Activated T-helper 17 cell treated with anti-CD3 and anti-CD28 coated beads, Interleukin-2, amount 50 U/mL, for 72 hours (primary cell): ENCODE measurements around the gene ABTB1. TPM values are rescaled to one million over a fixed set of nuclear protein-coding genes. Genes with fewer than 3 reads are reported as not detected.

Experiments
- ATAC-seq: fragments of 150-1000 bp; cut with Tn5 transposase; replicated peaks from 2 replicates; pipeline ENCODE4 v1.10.0; 2021; ENCODE audit warnings: mild to moderate bottlenecking, moderate library complexity
- H3K27ac Mint-ChIP-seq: one replicate; pipeline ENCODE4 v1.8.0; 2022; ENCODE audit warnings: mixed read lengths
- H3K27me3 Mint-ChIP-seq: one replicate; pipeline ENCODE4 v1.8.0; 2022; ENCODE audit warnings: mixed read lengths
- H3K36me3 Mint-ChIP-seq: one replicate; pipeline ENCODE4 v1.8.0; 2022; ENCODE audit warnings: low read depth, mild to moderate bottlenecking, mixed read lengths
- H3K4me1 Mint-ChIP-seq: one replicate; pipeline ENCODE4 v1.8.0; 2022; ENCODE audit warnings: mixed read lengths
- H3K4me3 Mint-ChIP-seq: one replicate; pipeline ENCODE4 v1.8.0; 2022; ENCODE audit warnings: mild to moderate bottlenecking, mixed read lengths
- H3K9me3 Mint-ChIP-seq: one replicate; pipeline ENCODE4 v1.8.0; 2022; ENCODE audit warnings: mixed read lengths
- total RNA-seq, 2 donors: library from RNA; stranded (reverse); gene quantifications; one replicate each; pipeline ENCODE4 v1.2.3, GENCODE V29; 2022

ABTB1 gene
- total RNA-seq, 2 donors from 2014 or later: 16.1 to 23.6 TPM

- Mint-ChIP-seq H3K36me3 (no peaks in the 10 kb centered on the region), H3K27me3 (no peaks in the 10 kb centered on the region), H3K9me3 (no peaks in the 10 kb centered on the region), H3K4me3 (no peak overlapping the region), H3K4me1 (no peaks in the 10 kb centered on the region), H3K27ac (peak overlapping the region; percentile 31)
- ATAC-seq: no peak
Measured at GRCh38 chr3:127660621-127661251, 12.0 kb upstream of the ABTB1 start.

- Mint-ChIP-seq H3K27me3 (no peaks in the 10 kb centered on the region), H3K4me3 (no peak overlapping the region), H3K36me3 (no peaks in the 10 kb centered on the region), H3K27ac (no peak overlapping the region), H3K4me1 (no peaks in the 10 kb centered on the region), H3K9me3 (no peaks in the 10 kb centered on the region)
- ATAC-seq: no peak
Measured at GRCh38 chr3:127661600-127661999, 11.2 kb upstream of the ABTB1 start.

GRCh38 chr3:127662001-127662469 is 10.7 kb upstream of the ABTB1 start:
- Mint-ChIP-seq H3K36me3 (no peaks in the 10 kb centered on the region), H3K4me1 (no peaks in the 10 kb centered on the region), H3K27ac (no peak overlapping the region), H3K4me3 (no peak overlapping the region), H3K9me3 (no peaks in the 10 kb centered on the region), H3K27me3 (no peaks in the 10 kb centered on the region)
- no peak for ATAC-seq

- no peaks in the 10 kb centered on the region for H3K36me3 Mint-ChIP-seq
- H3K9me3 Mint-ChIP-seq: no peaks in the 10 kb centered on the region
- ATAC-seq: no peak
- H3K27me3 Mint-ChIP-seq: no peaks in the 10 kb centered on the region
- H3K4me1 Mint-ChIP-seq: no peaks in the 10 kb centered on the region
- no peak overlapping the region for H3K27ac Mint-ChIP-seq
- no peak overlapping the region for H3K4me3 Mint-ChIP-seq
Measured at GRCh38 chr3:127663151-127663550, 9.6 kb upstream of the ABTB1 start.

- H3K27me3 Mint-ChIP-seq: no peaks in the 10 kb centered on the region
- no peaks in the 10 kb centered on the region for H3K4me1 Mint-ChIP-seq
- ATAC-seq: no peak
- H3K27ac Mint-ChIP-seq: no peak overlapping the region
- H3K9me3 Mint-ChIP-seq: no peaks in the 10 kb centered on the region
- H3K36me3 Mint-ChIP-seq: no peaks in the 10 kb centered on the region
- H3K4me3 Mint-ChIP-seq: no peak overlapping the region
Measured at GRCh38 chr3:127665165-127665564, 7.6 kb upstream of the ABTB1 start.

- H3K4me3 Mint-ChIP-seq: no peak overlapping the region
- ATAC-seq: no peak
- H3K4me1 Mint-ChIP-seq: no peaks in the 10 kb centered on the region
- no peaks in the 10 kb centered on the region for H3K9me3 Mint-ChIP-seq
- no peak overlapping the region for H3K27ac Mint-ChIP-seq
- no peaks in the 10 kb centered on the region for H3K36me3 Mint-ChIP-seq
- no peaks in the 10 kb centered on the region for H3K27me3 Mint-ChIP-seq
Measured at GRCh38 chr3:127665586-127665985, 7.2 kb upstream of the ABTB1 start.

GRCh38 chr3:127666676-127667075 is 6.1 kb upstream of the ABTB1 start:
- no peak for ATAC-seq
- Mint-ChIP-seq H3K9me3 (no peaks in the 10 kb centered on the region), H3K27ac (no peak overlapping the region), H3K27me3 (no peaks in the 10 kb centered on the region), H3K4me3 (no peak overlapping the region), H3K4me1 (no peaks in the 10 kb centered on the region), H3K36me3 (no peaks in the 10 kb centered on the region)

GRCh38 chr3:127667119-127667681 is 5.6 kb upstream of the ABTB1 start:
- no peak overlapping the region for H3K27ac Mint-ChIP-seq
- H3K4me3 Mint-ChIP-seq: no peak overlapping the region
- no peaks in the 10 kb centered on the region for H3K9me3 Mint-ChIP-seq
- H3K36me3 Mint-ChIP-seq: no peaks in the 10 kb centered on the region
- ATAC-seq: no peak
- no peaks in the 10 kb centered on the region for H3K27me3 Mint-ChIP-seq
- no peaks in the 10 kb centered on the region for H3K4me1 Mint-ChIP-seq

- no peak for ATAC-seq
- Mint-ChIP-seq H3K27ac (no peak overlapping the region), H3K36me3 (no peaks in the 10 kb centered on the region), H3K4me1 (peaks cover 4% of the 10 kb centered on the region), H3K27me3 (no peaks in the 10 kb centered on the region), H3K4me3 (no peak overlapping the region), H3K9me3 (no peaks in the 10 kb centered on the region)
Measured at GRCh38 chr3:127668906-127669305, 3.8 kb upstream of the ABTB1 start.

- Mint-ChIP-seq H3K4me1 (peaks cover 12% of the 10 kb centered on the region), H3K36me3 (no peaks in the 10 kb centered on the region), H3K27ac (no peak overlapping the region), H3K4me3 (no peak overlapping the region), H3K9me3 (no peaks in the 10 kb centered on the region), H3K27me3 (no peaks in the 10 kb centered on the region)
- ATAC-seq: no peak
Measured at GRCh38 chr3:127669541-127670228, 3.1 kb upstream of the ABTB1 start.

GRCh38 chr3:127670229-127670559 is 2.6 kb upstream of the ABTB1 start:
- no peaks in the 10 kb centered on the region for H3K9me3 Mint-ChIP-seq
- H3K4me3 Mint-ChIP-seq: no peak overlapping the region
- H3K36me3 Mint-ChIP-seq: no peaks in the 10 kb centered on the region
- no peaks in the 10 kb centered on the region for H3K27me3 Mint-ChIP-seq
- H3K27ac Mint-ChIP-seq: no peak overlapping the region
- no peak for ATAC-seq
- peaks cover 15% of the 10 kb centered on the region for H3K4me1 Mint-ChIP-seq

GRCh38 chr3:127670761-127671522 is 1.8 kb upstream of the ABTB1 start:
- Mint-ChIP-seq H3K27ac (peak overlapping the region; percentile 97), H3K9me3 (no peaks in the 10 kb centered on the region), H3K4me3 (peak overlapping the region; percentile 89), H3K4me1 (peaks cover 19% of the 10 kb centered on the region), H3K27me3 (no peaks in the 10 kb centered on the region), H3K36me3 (no peaks in the 10 kb centered on the region)
- ATAC-seq: no peak

- Mint-ChIP-seq H3K9me3 (no peaks in the 10 kb centered on the region), H3K4me1 (peaks cover 23% of the 10 kb centered on the region), H3K27ac (peak overlapping the region; percentile 97), H3K36me3 (no peaks in the 10 kb centered on the region), H3K4me3 (peak overlapping the region; percentile 89), H3K27me3 (no peaks in the 10 kb centered on the region)
- peak; percentile 11 for ATAC-seq
Measured at GRCh38 chr3:127671523-127672428, 976 bp upstream of the ABTB1 start.
